ENCODE data around the gene GFAP.
A peak's percentile ranks its signal among the peaks of the same experiment; 100 is the strongest.

GFAP gene

DNA sequence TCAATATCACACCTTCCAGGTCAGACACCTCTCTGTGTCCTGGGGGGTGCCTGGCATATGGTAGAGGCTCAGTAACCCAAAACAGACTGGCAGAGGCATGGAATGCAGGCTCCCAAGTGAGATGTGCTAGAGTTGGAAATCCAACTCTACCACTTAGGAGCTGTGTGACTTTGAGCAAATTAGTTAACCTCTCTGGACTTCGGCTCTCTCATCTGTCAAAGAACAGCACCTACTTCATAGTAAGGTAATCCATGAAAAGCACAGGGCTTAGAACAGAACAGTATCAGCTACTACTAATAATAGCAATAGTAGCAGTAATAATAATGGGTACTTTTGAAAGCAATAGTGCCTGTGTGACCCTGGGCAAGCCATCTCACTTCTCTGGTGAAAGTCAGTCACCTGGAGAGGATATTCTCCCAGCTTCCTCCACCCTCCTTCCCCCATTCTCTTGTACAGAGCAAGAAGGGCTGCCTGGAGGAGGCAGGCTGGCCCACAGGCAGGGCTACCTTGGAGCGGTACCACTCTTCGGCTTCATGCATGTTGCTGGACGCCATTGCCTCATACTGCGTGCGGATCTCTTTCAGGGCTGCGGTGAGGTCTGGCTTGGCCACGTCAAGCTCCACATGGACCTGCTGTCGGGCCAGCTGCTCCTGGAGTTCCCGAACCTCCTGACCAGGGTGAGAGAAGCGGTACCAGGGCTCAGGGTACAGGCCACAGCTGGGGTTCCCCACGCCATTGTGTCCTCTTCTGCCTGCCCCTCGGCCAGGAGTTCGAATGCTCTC lies 2.3 kb downstream of the GFAP start:
- DNase-seq, result no peak

DNA sequence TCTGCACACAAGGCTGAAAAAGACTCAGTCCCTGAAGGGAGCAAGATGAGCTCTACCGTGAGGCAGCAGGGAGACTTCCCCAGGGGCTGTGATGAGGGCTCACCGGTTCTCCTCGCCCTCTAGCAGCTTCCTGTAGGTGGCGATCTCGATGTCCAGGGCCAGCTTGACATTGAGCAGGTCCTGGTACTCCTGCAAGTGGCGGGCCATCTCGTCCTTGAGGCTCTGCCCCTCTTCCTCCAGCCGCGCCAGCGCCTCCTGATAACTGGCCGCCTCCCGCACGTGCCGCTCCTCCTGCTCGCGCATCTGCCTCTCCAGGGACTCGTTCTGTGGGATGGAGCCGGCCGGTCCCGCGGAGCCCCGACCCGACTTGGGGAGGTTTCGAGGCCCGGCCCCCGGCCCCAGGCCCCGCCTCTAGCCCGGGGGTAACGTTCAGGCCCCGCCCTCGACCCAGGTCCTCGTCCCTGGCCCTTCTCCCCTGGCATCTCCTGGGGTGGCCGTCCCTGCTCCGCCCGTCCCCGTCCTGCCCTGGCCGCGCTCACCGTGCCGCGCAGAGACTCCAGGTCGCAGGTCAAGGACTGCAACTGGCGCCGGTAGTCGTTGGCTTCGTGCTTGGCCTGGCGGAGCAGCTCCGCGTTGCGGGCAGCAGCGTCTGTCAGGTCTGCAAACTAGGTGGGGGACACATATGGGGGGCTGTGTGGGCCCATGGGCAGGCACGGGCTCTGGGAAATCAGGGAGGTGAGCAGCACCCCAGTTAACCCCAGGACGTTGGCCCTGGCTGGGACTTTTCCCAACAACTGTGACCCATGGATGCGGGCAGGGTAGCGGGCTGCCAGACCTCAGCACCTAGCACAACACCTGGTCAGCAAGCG lies 3.9 kb downstream of the GFAP start:
- DNase-seq, result no peak

DNA sequence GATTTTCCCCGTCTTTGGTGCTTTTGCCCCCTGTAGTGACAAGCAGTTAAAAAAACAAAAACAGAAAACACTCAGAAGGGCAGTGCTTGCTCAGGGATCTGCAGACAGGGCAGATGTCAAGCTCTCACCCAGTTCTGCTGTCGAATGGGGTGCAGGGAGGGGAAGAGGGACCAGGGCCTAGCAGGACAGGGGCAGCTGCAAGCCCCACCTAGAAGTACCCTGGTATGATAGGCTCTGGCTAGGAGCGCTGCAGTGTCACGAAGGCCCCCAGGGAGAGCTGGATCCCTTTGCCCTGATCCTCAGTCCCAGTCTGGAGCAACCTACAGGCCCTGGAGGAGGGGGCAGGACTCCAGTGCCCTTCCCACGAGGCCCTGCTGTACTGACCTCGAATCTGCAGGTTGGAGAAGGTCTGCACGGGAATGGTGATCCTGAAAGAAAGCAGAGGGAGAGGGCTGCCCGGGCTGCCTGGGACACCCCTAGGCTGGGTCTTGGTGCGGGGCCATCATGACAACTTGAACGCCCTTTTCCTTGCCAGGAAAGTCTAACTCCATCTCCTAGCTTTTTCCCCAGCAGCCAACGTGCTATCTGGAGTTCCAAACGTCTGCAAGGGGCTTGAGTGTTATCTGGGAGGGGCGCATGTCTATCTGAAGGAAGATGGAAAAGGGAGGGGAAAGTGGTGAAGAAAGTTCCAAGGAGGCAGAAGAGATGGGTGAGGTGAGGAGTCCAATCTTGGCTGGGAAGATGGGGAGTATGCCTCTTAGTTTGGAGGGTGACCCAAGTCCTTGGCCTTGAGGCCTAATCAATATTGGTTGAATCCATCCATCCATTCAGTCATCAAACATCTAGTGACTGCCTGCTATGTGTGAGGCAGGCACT lies 4.8 kb downstream of the GFAP start:
- no peak for DNase-seq

DNA sequence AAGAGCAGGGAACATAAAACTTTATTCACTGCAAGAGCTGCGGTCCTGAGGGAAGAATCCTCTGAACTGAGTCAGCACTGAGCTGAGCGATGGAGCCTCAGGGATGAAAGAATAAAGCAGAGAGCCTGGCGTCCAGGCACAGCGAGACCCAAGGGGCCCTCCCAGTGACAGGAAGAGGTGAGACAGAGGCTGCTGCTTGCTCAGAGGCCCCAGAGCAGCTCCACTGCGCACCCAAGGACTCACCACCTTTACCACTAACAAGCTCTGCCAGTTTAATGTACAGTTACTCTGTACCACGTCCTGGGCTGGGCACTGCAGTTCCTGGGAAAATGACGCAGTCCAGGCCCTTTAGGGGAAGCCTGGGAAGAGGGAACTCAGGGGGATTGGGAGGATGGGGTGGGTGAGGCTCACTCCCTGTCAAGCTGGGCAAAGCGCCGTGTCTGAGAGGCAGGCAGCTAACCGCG lies 5.6 kb downstream of the GFAP start:
- DNase-seq, result no peak

DNA sequence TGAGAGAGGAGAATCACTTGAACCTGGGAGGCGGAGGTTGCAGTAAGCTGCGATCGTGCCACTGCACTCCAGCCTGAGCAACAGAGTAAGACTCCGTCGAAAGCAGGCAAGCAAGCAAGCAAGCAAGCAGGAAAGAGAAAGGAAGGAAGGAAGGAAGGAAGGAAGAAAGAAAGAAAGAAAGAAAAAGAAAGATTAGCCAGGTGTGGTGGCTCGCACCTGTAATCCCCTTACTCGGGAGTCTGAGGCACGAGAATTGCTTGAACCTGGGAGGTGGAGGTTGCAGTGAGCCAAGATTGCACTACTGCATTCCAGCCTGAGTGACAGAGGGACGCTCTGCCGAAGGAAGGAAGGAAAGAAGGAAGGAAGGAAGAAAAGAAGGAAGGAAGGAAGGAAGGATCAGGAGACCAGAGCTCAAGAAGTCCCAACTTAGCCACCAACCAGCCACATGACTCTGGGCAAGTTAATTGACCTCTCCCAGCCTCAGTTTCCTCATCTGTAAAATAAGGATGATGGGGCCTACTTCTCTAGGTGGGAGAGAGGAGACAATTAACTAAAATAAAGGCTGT lies 6.5 kb downstream of the GFAP start:
- no peak for DNase-seq

DNA sequence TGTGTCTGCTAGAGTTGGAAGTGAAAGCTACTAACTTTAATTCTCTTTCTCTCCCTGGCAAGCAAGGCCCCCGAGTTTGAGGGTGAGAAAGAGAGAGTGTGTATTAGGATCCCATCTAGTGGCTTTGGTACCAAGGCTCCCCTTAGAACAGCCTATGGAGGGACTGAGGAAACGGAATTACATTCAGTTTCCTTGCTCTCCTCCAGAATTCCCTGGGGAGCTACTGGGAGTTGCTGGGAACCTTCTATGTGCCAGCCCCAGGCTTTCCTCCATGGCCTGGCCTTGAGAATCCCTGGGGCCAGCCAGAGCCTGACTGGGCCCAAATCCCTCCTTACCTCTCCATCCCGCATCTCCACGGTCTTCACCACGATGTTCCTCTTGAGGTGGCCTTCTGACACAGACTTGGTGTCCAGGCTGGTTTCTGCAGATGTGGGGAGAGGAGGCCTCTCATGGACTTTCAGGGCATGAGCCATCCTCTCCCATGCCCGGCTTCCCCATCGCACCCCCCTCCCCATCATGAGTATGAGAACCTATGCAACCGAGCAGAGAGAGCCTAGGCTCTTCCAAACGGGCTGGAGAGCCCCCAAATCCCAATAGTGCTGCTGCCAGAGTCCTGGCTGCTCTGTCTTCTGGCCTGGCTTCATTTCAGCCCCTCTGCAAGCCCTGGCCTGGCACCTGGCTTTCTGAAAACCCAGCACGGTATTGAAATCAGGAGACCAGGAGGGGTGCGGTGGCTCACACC lies 7.4 kb downstream of the GFAP start:
- DNase-seq, result no peak

DNA sequence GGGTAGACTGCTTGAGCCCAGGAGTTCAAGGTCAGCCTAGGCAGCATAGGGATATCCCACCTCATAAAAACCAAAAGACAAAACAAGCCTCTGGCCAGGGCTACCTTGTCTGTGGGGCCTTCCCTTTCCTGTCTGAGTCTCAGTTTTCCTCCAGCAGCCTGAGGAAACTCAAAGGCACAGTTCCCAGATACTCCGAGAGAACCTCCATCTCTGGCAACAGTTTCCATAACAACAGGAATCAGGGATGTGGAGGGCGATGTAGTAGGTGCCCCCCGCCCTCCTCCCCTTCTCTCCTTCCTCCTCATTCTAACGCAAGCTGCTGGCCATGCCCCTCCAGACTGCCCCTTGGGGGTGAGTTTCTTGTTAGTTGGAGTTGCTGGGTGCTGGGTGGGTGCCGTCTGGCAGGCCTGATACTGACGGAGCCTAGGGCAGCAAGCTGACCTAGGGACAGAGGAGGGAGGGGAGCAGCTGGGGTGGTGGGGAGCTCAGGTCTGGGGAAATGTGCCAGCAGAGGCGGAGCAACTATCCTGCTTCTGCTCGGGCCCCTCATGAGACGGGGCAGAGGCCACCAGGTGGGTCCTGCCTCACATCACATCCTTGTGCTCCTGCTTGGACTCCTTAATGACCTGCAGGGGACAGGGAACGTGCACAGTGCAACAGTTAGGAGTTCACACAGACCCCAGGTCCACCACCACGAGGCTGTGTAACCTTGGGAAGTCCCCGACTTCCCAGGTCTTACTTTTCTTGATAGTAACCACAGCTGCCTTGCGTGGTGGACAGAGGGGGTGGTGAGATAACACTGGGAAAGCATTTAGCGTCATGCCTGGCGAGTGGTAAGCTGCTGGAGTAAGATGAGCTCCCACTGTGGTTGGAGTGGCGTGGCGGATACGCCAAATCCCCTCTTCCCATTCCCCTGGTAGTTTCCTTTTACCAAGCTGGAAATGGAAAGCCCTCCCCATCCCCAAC lies 8.3 kb downstream of the GFAP start:
- no peak for DNase-seq

DNA sequence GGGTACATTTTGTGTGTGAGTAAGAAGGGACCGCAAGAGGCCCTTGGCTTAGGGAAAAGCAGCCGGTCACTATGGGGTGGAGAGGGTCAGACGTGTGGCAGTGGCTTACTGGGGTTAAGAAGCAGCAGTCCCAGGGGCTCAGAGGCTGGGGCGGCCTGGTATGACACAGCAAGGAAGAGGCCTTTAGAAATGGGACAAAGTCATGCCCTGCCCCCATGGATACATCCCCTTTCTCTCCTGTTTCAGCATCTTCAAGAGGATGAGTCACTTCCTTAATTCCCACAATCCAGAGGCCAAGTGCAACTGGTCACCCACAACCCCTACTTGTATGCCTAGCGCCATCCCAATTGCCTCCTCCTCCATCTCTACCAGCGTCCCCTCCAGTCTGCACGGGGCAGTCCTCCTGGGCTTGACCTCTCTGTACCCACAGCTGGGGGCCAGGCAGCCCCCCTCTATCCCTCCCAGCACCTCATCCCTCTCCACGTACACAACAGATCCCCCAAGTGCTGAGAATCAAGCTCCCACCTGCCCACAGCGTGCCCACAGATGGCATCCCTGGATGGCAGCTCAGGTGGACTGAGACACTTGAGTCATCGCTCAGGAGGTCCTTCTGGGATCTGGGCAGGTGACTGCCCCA lies 9.2 kb downstream of the GFAP start:
- no peak for DNase-seq

DNA sequence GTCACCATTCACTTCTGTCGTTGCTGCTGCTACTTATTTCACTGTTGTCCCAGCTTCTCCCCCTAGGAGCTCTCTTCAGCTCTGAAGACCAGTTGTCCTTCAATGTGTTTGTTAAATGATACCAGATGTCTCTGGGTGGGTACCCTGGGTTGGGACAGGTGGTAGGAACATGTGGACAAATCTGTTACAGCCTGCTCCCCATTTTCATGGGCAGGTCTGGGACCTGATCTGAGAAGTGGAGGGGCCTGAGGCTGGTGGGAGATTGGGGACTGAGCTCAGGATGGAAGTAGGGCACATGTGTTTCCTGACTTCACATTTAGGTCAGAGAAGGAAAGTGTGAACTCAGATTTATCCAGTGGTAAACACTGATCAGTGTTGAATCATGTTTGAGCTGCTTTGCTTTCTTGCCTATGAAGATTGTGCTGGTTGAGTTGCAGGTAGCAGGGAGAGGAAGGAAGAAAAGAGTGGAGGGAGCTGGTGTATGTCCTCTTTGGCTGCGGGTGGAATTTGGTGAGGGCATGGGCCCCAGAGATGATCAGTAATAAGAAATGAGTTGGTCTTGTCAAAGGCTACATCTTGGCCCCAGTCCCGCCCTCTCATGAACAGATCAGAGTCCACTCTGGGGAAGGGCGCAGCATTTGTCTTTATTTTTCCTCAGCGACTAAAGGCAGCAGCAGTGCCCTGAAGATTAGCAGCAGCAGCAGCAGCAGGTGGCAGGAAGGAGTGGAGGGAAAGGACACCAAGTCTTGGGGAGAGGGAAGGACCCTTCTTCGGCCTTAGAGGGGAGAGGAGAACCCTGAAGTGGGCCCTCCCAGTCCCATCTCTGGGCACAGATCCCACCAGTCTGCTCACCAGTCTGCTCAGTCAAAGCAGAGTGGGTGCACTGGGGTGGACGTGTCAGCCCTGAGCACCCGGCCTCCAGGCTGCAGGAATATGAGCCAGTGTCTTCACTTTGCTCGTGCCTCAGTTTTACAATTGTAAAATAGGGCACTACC lies 10.0 kb downstream of the GFAP start:
- DNase-seq, result no peak

DNA sequence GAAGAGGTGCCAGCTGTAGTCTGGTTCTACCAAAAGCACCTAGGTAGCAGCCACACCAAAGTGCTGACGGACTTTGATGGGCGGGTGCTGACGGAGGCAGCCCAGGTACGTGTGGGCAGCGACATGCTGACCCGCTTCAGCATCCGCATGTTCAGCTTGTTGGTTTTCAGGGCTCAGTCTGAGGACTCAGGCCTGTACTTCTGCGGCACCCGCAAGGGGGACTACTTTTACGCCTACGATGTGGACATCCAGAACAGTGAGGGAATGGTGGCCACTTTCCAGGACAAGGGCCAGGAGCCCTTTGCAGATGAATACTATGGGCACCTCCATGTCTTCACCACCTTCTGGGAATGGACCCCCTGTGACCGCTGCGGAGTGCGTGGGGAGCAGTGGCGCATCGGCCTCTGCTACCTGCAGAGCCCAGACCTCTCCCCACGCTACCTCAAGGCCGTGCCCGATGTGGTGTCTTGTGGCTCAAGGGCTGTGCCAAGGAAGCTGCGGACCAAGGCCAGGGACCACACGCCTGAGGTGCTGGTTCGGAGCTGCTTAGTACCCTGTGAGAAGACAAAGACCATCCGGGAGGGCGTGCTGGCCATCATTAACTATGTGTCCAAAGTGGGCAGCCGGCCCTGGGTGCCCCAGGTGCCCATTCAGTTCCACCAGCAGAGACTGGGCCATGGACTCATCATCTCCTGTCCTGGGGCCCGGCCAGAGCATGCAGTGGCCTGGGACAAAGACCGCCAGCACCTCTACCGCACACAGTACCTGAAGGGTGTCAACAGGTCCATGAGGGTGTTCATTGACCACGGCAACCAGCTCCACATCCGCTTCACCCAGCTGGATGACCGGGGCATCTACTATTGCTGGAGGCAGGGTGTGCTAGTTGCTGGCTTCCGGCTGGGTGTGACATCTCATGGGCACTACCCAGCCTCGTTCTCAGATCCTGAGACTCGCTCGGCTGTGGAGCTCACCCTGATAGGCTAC lies 11.0 kb downstream of the GFAP start:
- no peak for DNase-seq

DNA sequence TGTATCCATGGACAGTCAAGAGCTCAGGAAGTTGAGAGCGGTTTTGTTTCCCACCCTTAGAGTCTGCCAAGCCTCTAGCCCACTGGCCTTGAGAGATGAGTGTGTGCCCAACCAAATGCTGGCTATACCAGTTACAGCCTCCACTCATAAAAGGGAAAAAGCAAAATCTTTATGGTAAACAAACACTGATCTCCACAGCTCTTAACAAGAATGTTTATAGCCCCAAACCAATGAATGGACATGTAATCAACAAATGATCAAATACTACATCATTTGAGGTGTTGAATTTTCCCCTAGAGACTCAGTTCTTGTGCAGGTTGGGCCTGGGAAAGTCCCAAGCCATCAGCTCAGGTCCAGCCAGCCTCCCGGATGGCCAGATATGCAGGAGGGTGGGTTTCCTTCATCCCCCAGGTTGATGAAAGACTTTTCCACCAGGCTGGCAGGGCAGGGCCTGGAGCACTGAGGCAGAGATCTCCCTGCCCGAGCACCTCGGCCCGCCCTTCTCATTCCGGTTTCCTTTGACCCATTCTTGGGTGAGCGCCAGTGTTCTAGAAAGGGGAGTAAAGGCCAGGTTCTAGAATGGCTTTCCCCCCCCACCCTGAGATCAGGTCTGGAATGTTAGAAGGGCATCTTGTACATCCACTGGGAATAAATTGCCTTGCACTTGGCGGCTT lies 12.2 kb downstream of the GFAP start:
- no peak for DNase-seq

DNA sequence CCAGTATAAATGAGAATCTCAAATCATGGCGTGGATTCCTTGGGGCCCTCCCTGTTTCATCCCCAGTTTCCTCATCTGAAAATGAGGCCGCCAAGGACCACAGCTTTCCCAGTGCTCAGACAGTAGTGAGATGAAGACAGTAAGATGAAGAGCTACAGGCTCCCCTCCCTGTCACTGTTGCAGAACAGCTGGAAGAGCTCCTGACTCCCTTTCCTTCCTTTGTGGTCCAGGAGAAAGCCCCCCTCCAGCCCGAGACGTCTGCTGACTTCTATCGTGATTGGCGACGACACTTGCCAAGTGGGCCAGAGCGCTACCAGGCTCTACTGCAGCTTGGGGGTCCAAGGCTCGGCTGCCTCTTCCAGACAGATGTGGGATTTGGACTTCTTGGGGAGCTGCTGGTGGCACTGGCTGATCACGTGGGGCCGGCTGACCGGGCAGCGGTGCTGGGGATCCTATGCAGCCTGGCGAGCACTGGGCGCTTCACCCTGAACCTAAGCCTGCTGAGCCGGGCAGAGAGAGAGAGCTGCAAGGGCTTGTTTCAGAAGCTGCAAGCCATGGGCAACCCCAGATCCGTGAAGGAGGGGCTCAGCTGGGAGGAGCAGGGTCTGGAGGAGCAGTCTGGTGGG lies 13.1 kb downstream of the GFAP start:
- DNase-seq, result no peak

DNA sequence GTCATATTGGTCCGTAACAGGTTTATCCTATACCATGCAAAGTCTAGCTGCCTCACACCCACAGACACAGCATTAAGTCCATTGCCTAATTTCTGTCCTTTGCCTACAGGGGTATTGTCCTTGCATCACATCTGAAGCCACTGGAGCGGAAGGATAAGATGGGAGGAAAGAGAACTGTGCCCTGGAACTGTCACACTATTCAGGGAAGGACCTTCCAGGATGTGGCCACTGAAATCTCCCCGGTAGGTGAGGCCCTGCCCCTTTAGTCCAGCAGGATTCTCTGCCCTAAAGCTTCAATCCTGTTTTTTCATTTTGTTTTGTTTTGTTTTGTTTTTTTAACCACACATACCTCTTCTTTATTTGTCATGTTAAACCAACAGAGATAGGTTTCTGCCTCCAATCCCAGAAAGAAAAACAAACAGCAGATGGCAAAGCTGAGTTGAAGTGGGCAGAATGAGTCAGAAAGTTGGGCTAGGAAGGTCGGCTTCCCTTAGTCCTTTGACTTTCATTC lies 13.8 kb downstream of the GFAP start:
- peak; percentile 77 for DNase-seq

DNA sequence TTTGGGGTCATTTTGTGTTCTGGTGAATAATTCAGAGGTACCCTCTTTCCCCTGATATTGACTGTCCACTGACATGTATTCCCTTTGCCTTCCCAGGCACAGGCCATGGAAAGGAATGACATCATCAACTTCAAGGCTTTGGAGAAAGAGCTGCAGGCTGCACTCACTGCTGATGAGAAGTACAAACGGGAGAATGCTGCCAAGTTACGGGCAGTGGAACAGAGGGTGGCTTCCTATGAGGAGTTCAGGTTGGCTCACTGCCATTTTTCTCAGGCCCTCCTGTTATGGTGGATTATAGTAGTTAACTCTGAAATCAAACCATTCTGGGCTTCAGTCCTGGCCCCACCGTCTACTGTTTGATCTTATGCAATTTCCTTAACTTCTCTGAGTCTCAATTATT lies 14.4 kb downstream of the GFAP start:
- DNase-seq, result peak; percentile 93

DNA sequence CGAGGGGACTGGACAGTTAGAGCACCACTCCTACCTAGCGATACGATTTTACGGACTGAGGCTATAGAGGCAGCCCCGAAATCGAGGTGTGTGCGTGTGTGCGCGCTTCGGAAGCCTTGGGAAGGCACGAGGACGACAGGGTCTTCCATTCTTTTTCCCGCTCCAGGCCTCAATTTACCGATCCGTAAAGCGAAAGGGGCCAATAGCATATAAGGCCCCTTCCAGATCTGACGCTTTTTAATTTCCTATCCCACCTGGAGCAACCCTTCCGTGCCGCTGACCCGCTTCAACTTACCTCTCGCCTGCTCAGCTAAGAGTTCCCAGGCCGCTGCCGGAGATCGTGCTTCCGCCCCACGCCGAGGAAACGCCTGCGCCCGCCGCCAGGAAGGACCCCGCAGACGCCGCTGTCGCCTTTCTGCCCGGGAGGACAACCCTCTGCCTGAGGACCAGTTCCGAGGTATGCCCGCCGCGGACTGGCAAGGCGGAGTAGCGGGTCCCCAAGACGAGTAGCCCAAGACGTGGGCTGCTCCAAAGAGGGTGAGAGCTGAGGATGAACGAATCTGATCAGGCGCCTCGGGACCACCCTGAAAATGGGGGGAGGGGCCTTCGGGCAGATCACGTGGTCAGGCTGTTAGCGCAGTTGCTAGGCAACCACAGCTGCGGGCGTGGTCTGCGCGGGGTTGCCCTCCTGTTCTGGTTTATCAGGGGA lies 16.1 kb downstream of the GFAP start, which contains the start of gene EFTUD2:
Gene EFTUD2, minus strand, starts transcription at position 372 of the 709 bp plus-strand sequence. CDS start 4,924 bp downstream, outside the sequence.
- DNase-seq, result peak; percentile 82

DNA sequence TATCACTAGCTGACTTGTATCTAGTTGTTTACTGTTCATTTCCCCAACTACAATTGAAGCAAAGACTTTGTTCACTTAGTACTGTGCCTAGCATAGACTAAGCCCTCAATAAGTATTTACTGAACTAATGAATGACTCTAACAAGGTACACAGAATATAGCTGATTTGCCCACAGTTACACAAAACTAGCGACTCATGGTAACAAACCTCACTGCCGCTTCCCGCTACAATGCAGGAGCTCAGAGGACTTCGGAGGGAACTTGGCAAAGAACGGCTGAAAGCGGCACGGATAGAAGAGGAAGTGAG lies 16.6 kb downstream of the GFAP start:
- no peak for DNase-seq

All from NCI-H1694 (cell line).